ENCODE results near the gene SRGAP3. TPM values are rescaled to one million over a fixed set of nuclear protein-coding genes. Genes with fewer than 3 reads are reported as not detected.

The SRGAP3 gene
- total RNA-seq, 6 experiments from 2014 or later, result 1.8 to 5.2 (median 3.1) TPM

GRCh38 chr3:9021271-9022009 is 228.0 kb downstream of the SRGAP3 start:
- H3K36me3 ChIP-seq, result no peaks in the 10 kb centered on the region
- H3K4me1 ChIP-seq, result no peaks in the 10 kb centered on the region
- H3K4me3 ChIP-seq, result no peak overlapping the region
- no peak overlapping the region for H3K27ac ChIP-seq
- intact Hi-C loops (cut with DNase I), result no loop called here
- DNase-seq (no peak), ATAC-seq (no peak)
- no peak for TF ChIP-seq CTCF (IDR thresholded peaks at IDR 0.05)
- TF ChIP-seq POLR2A (IDR thresholded peaks at IDR 0.05), result no peak
- 94% methylated on average over 7 of the region's 7 CpGs for WGBS (ENCODE audit: insufficient coverage, low coverage, low lambda C conversion rate, missing lambda C conversion rate)
- H3K9me3 ChIP-seq, result no peaks in the 10 kb centered on the region
- no peaks in the 10 kb centered on the region for H3K27me3 ChIP-seq

GRCh38 chr3:9020426-9020825 is 229.0 kb downstream of the SRGAP3 start:
- Histone ChIP-seq H3K4me3 (no peak overlapping the region), H3K27ac (no peak overlapping the region), H3K36me3 (no peaks in the 10 kb centered on the region), H3K4me1 (no peaks in the 10 kb centered on the region), H3K9me3 (no peaks in the 10 kb centered on the region), H3K27me3 (no peaks in the 10 kb centered on the region)
- 83% methylated on average over 6 of the region's 6 CpGs for WGBS (ENCODE audit: insufficient coverage, low coverage, low lambda C conversion rate, missing lambda C conversion rate)
- no peak for ATAC-seq
- TF ChIP-seq POLR2A (IDR thresholded peaks at IDR 0.05) (no peak), CTCF (IDR thresholded peaks at IDR 0.05) (no peak)
- intact Hi-C loops (cut with DNase I), result no loop called here
- no peak for DNase-seq

DNA sequence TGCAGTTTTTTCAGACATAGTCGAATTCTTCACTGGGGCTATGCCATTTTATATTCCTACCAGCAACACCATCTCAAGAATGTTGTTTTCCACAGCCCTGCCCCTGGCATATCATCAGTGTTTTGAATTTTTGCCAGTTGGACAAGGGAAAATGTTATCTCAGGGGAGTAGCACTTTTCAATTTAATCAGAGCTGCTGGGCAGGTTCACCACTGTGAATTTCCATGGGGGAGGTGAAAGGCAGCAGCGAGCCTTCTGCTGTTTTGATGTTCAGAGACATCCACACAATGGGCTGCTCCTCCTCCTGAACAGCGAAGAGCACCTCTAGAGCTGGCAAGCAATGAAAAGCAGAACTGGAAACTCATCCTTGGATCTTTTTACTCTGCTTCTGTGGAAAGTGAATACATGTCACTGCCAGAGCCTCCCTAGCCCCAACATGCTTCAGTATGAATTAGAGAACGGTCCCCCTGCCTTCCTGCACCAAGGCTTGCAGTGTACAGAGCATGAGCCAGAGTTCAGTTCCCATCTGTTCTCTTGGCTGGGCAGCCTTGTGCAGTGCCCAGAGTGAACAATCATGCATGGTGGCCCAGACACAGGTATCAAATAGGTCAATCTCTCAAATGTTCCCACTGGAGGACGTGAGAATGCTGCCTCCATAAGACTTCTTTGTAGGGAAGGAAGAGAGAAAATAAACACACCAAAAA is 230.0 kb downstream of the SRGAP3 start:
- TF ChIP-seq CTCF (IDR thresholded peaks at IDR 0.05) (no peak), POLR2A (IDR thresholded peaks at IDR 0.05) (no peak)
- Histone ChIP-seq H3K27ac (no peak overlapping the region), H3K27me3 (no peaks in the 10 kb centered on the region), H3K4me3 (no peak overlapping the region), H3K4me1 (no peaks in the 10 kb centered on the region), H3K9me3 (no peaks in the 10 kb centered on the region), H3K36me3 (no peaks in the 10 kb centered on the region)
- 75% methylated on average over 4 of the region's 5 CpGs for WGBS (ENCODE audit: insufficient coverage, low coverage, low lambda C conversion rate, missing lambda C conversion rate)
- ATAC-seq (no peak), DNase-seq (no peak)
- intact Hi-C loops (cut with DNase I), result no loop called here

DNA sequence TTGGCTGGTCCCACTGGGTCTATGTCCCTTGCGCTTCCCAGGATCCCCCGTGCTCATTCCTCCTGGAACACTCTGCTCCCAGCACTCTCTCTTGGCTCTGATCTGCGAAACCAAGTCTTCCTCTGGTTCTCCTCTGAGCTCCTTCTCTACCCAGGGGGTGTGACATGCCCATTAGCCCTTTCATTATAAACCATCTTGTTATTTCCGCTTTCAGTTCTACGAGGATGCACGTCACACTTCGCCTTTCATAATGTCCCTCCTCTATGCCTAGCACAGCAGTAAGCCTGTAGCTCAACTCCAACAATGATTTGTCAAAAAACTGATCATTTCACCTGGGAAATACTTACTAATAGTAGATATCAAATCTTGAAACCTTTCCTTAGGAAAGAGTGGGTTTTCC is 234.2 kb downstream of the SRGAP3 start:
- no peak for ATAC-seq
- intact Hi-C loops (cut with DNase I), result no loop called here
- 90% methylated on average over 7 of the region's 7 CpGs for WGBS (ENCODE audit: insufficient coverage, low coverage, low lambda C conversion rate, missing lambda C conversion rate)

More for the DNA sequence above, 234.2 kb downstream of the SRGAP3 start:
- TF ChIP-seq CTCF (IDR thresholded peaks at IDR 0.05) (no peak), POLR2A (IDR thresholded peaks at IDR 0.05) (no peak)
- Histone ChIP-seq H3K27me3 (no peaks in the 10 kb centered on the region), H3K4me3 (no peak overlapping the region), H3K9me3 (no peaks in the 10 kb centered on the region), H3K36me3 (no peaks in the 10 kb centered on the region), H3K4me1 (no peaks in the 10 kb centered on the region), H3K27ac (no peak overlapping the region)
- DNase-seq, result no peak
